Left cardiac atrium (tissue), 4 donors: Measurements from ENCODE around the gene C4BPA. TPM values are rescaled to one million over a fixed set of nuclear protein-coding genes. Genes with fewer than 3 reads are reported as not detected.
A peak's percentile ranks its signal among the peaks of the same experiment; 100 is the strongest.

ENCODE experiments used
- ATAC-seq, 2 donors: fragments of 200-7000 bp; cut with Tn5 transposase; one replicate each; pipeline ENCODE4 v1.9.1; 2020; ENCODE audit warnings: mild to moderate bottlenecking in 2 of 2, moderate library complexity in 2 of 2
- DNase-seq: peaks from one replicate; pipeline ENCODE4 v3.0.0-alpha.2; 2020
- intact Hi-C, 2 donors: fragments of 100-400 bp; cut with DNase I; formaldehyde crosslinking; loops; one replicate each; pipeline versions ENCODE4 v1.14.1 to v1.15.1; 2022 to 2023
- long read RNA-seq: library from polyadenylated mRNA; unstranded; transcript quantifications from one replicate; pipeline ENCODE4 v2.0.0, GENCODE V29; 2021
- total RNA-seq, 2 donors: library from RNA; stranded (reverse); fragmentation: NEBNext Ultra II Directional; extraction: Animal tissue kit (Norgen Biotek cat#: 25700); gene quantifications; one replicate each; pipeline ENCODE4 v1.2.1, GENCODE V29; 2021
- donor health status: DM: no; HTN: yes; CAD: no.
- donor health status: DM: no; HTN: yes; CAD: no; lungs with severe emphysema.
- donor health status: DM: yes; HTN: yes; CAD: no.
- donor health status: Dilated cardiomyopathy.

Gene C4BPA
- not detected for total RNA-seq
- long read RNA-seq, result 0 reads

GRCh38 chr1:207103892-207104373 lies at the start of gene C4BPA:
Gene C4BPA (plus strand): TSS chr1:207104233. CDS start chr1:207113026, 8,793 bp downstream.
- DNase-seq (no peak), ATAC-seq (no peak)
- intact Hi-C loops, result no loop called here

GRCh38 chr1:207054491-207054890 lies 49.5 kb upstream of the C4BPA start:
- intact Hi-C loops, result no loop called here
- DNase-seq, result no peak
- ATAC-seq, result no peak

GRCh38 chr1:207055386-207056001 lies 48.5 kb upstream of the C4BPA start:
- DNase-seq, result no peak
- intact Hi-C loops, result no loop called here
- no peak for ATAC-seq

- intact Hi-C loops, result no loop called here
- no peak for ATAC-seq
- no peak for DNase-seq
Measured at GRCh38 chr1:207056673-207057072, 47.4 kb upstream of the C4BPA start.

GRCh38 chr1:207058252-207058651 lies 45.8 kb upstream of the C4BPA start:
- ATAC-seq (peak in 1 of 2 donors; percentile 34), DNase-seq (no peak)
- intact Hi-C loops, result no loop called here

- ATAC-seq, result no peak
- intact Hi-C loops, result no loop called here
Measured at GRCh38 chr1:207058878-207059867, 44.9 kb upstream of the C4BPA start.

GRCh38 chr1:207059881-207060280 lies 44.2 kb upstream of the C4BPA start:
- intact Hi-C loops, result no loop called here
- ATAC-seq, result no peak
- DNase-seq, result no peak

More at GRCh38 chr1:207058878-207059867, 44.9 kb upstream of the C4BPA start:
- no peak for DNase-seq

GRCh38 chr1:207060596-207060995 lies 43.4 kb upstream of the C4BPA start:
- DNase-seq (no peak), ATAC-seq (no peak)
- intact Hi-C loops, result no loop called here

GRCh38 chr1:207062058-207062457 lies 42.0 kb upstream of the C4BPA start:
- no peak for DNase-seq
- intact Hi-C loops, result no loop called here
- no peak for ATAC-seq

- DNase-seq, result no peak
- intact Hi-C loops, result no loop called here
- no peak for ATAC-seq
Measured at GRCh38 chr1:207063014-207063413, 41.0 kb upstream of the C4BPA start.

GRCh38 chr1:207064561-207064960 lies 39.5 kb upstream of the C4BPA start:
- DNase-seq (peak; percentile 36), ATAC-seq (peak; percentile 53 to 71)
- intact Hi-C loops, result no loop called here

GRCh38 chr1:207067185-207067584 lies 36.8 kb upstream of the C4BPA start:
- intact Hi-C loops, result no loop called here
- ATAC-seq (no peak), DNase-seq (no peak)

- DNase-seq (no peak), ATAC-seq (no peak)
- intact Hi-C loops, result no loop called here
Measured at GRCh38 chr1:207067665-207068064, 36.4 kb upstream of the C4BPA start.

- intact Hi-C loops, result no loop called here
- DNase-seq, result no peak
- ATAC-seq, result peak in 1 of 2 donors; percentile 58
Measured at GRCh38 chr1:207069061-207069460, 35.0 kb upstream of the C4BPA start.

- DNase-seq (no peak), ATAC-seq (peak in 1 of 2 donors; percentile 54)
- intact Hi-C loops, result no loop called here
Measured at GRCh38 chr1:207069858-207070506, 34.1 kb upstream of the C4BPA start.

- no peak for ATAC-seq
- intact Hi-C loops, result no loop called here
Measured at GRCh38 chr1:207070811-207071210, 33.2 kb upstream of the C4BPA start.

GRCh38 chr1:207071426-207071825 lies 32.6 kb upstream of the C4BPA start:
- DNase-seq, result no peak
- no peak for ATAC-seq
- intact Hi-C loops, result no loop called here

More at GRCh38 chr1:207070811-207071210, 33.2 kb upstream of the C4BPA start:
- no peak for DNase-seq

GRCh38 chr1:207072233-207072632 lies 31.8 kb upstream of the C4BPA start:
- DNase-seq (no peak), ATAC-seq (no peak)
- intact Hi-C loops, result no loop called here

GRCh38 chr1:207073906-207074820 lies 29.9 kb upstream of the C4BPA start:
- intact Hi-C loops, result no loop called here
- ATAC-seq, result no peak
- DNase-seq, result no peak
